Stimulated activated CD8-positive, alpha-beta memory T cell treated with anti-CD3 and anti-CD28 coated beads, Interleukin-7, amount 100 ng/mL, for 48 hours (primary cell): ENCODE data around the gene ICAM5.
"Not testable (repeated sequence)": the region's sequence is repeated elsewhere in the genome, so short reads cannot be mapped to it uniquely, and the experiment has no call there.

Experiments
- DNase-seq, 2 donors: peaks; one replicate each; pipeline ENCODE4 v3.0.0-alpha.2; 2020; ENCODE audit warnings: low read depth in 1 of 2; ENCODE audit errors: extremely low read depth in 1 of 2

Gene ICAM5

GRCh38 chr19:10289836-10290356 is at the start of gene ICAM5:
ICAM5 (plus strand) TSS chr19:10289952; CDS start chr19:10290044, 92 bp downstream.
- no peak for DNase-seq

GRCh38 chr19:10241826-10242449 is 47.8 kb upstream of the ICAM5 start:
- DNase-seq = not testable (repeated sequence)

- no peak for DNase-seq
These were observed 46.1 kb upstream of the ICAM5 start for GRCh38 chr19:10243606-10244005.

- no peak for DNase-seq
These were observed 44.4 kb upstream of the ICAM5 start for GRCh38 chr19:10245189-10245939.

- no peak for DNase-seq
These were observed 43.2 kb upstream of the ICAM5 start for GRCh38 chr19:10246511-10246910.

- peak; percentile 88 to 97 for DNase-seq
These were observed 37.7 kb upstream of the ICAM5 start, which contains the start of gene MRPL4 for GRCh38 chr19:10251792-10252694. MRPL4 (plus strand) TSS chr19:10252214; CDS start chr19:10252254, 40 bp downstream.

GRCh38 chr19:10252707-10253106 is 37.0 kb upstream of the ICAM5 start:
- DNase-seq = no peak

- DNase-seq = no peak
These were observed 35.5 kb upstream of the ICAM5 start for GRCh38 chr19:10254244-10254643.

- no peak for DNase-seq
These were observed 34.4 kb upstream of the ICAM5 start for GRCh38 chr19:10255358-10255757.

- no peak for DNase-seq
These were observed 33.2 kb upstream of the ICAM5 start for GRCh38 chr19:10256551-10256950.

- no peak for DNase-seq
These were observed 32.7 kb upstream of the ICAM5 start for GRCh38 chr19:10256970-10257615.

- DNase-seq = no peak
These were observed 31.6 kb upstream of the ICAM5 start for GRCh38 chr19:10258080-10258710.

- DNase-seq = peak; percentile 70 to 98
These were observed 30.4 kb upstream of the ICAM5 start for GRCh38 chr19:10259162-10259905.

GRCh38 chr19:10260141-10260584 is 29.6 kb upstream of the ICAM5 start:
- DNase-seq = peak; percentile 47 to 81

- DNase-seq = no peak
These were observed 27.0 kb upstream of the ICAM5 start for GRCh38 chr19:10262771-10263170.

- DNase-seq = no peak
These were observed 23.0 kb upstream of the ICAM5 start for GRCh38 chr19:10266706-10267105.

GRCh38 chr19:10268071-10268470 is 21.7 kb upstream of the ICAM5 start:
- DNase-seq = no peak

- DNase-seq = peak in 1 of 2 donors; percentile 79
These were observed 20.2 kb upstream of the ICAM5 start for GRCh38 chr19:10269333-10270179.
